H1 (cell line): Measurements from ENCODE around the gene FAM76A. TPM values are rescaled to one million over a fixed set of nuclear protein-coding genes. Genes with fewer than 3 reads are reported as not detected.

ENCODE experiments used
- KDM4A ChIP-seq: IDR thresholded peaks from one replicate; pipeline ENCODE4 v1.7.1; 2012; ENCODE audit warnings: low read depth, mild to moderate bottlenecking, moderate library complexity, low read length, inconsistent platforms; ENCODE audit not compliant: severe bottlenecking
- PHF8 ChIP-seq: fragments of 200-600 bp; sonication (generic); conservative IDR thresholded peaks from 2 replicates; pipeline ENCODE4 v1.7.1; 2012; ENCODE audit warnings: low read depth, mild to moderate bottlenecking, inconsistent platforms, low read length, moderate library complexity
- RFX5 ChIP-seq: IDR thresholded peaks from 2 replicates; pipeline ENCODE4 v1.6.1; 2011; ENCODE audit warnings: low read depth, low read length, improper control_type of control experiment, borderline replicate concordance
- RNF2 ChIP-seq: fragments of 200-900, 300-1000 bp; sonication (generic); IDR thresholded peaks from 2 replicates; pipeline ENCODE4 v1.7.1; 2016; ENCODE audit warnings: borderline replicate concordance, low read depth, mild to moderate bottlenecking, antibody characterized with exemption, low read length; ENCODE audit not compliant: poor library complexity, severe bottlenecking; ENCODE audit errors: missing control alignments
- SIRT6 ChIP-seq: IDR thresholded peaks from one replicate; pipeline ENCODE4 v1.7.1; 2012; ENCODE audit warnings: low read length, inconsistent platforms
- SP1 ChIP-seq: IDR thresholded peaks from 2 replicates; pipeline ENCODE4 v1.6.1; 2011; ENCODE audit warnings: low read depth, low read length
- TAF1 ChIP-seq: IDR thresholded peaks from 2 replicates; pipeline ENCODE4 v1.6.1; 2011; ENCODE audit warnings: mild to moderate bottlenecking, low read depth, low read length
- TAF7 ChIP-seq: optimal IDR thresholded peaks from 2 replicates; pipeline ENCODE3; 2011; ENCODE audit warnings: low read depth, mild to moderate bottlenecking, inconsistent platforms, low read length, moderate library complexity, borderline replicate concordance
- polyA plus RNA-seq, 7 experiments: library from polyadenylated mRNA; depleted of rRNA in 3 of 7; stranded (reverse) in 5 of 7; unstranded in 2 of 7; fragments of >200 nt in 5 of 7; fragments of 200-250 nt in 2 of 7; gene quantifications; 1 replicate in 5 of 7; 2 replicates in 1 of 7; 4 replicates in 1 of 7; pipeline versions ENCODE4 v1.2.1 to v1.2.3, GENCODE V29; 2011 to 2013; ENCODE audit warnings: missing spikeins in 2 of 7, mixed read lengths in 2 of 7
- total RNA-seq: library from RNA; stranded (reverse); fragmentation: NEBNext Ultra II Directional; extraction: Animal tissue kit (Norgen Biotek cat#: 25700); gene quantifications from 2 replicates; pipeline ENCODE4 v1.2.1, GENCODE V29; 2021
- TF ChIP-seq, protein P1 (sequence below), 3 experiments: IDR thresholded peaks; 1 replicate in 2 of 3; 2 replicates in 1 of 3; pipeline versions ENCODE4 v1.5.1 to v1.6.1; 2011; ENCODE audit warnings: low read length in 3 of 3, mild to moderate bottlenecking in 3 of 3, inconsistent platforms in 2 of 3, low read depth in 1 of 3, moderate library complexity in 1 of 3; ENCODE audit not compliant: insufficient read depth in 1 of 3; ENCODE audit errors: control extremely low read depth in 1 of 3

Gene FAM76A
- total and polyA plus RNA-seq, 2 of the 8 experiments (the other 6 are each of a cell fraction or from before 2014, with no cell fraction given), result 3.4 to 16.2 TPM

DNA sequence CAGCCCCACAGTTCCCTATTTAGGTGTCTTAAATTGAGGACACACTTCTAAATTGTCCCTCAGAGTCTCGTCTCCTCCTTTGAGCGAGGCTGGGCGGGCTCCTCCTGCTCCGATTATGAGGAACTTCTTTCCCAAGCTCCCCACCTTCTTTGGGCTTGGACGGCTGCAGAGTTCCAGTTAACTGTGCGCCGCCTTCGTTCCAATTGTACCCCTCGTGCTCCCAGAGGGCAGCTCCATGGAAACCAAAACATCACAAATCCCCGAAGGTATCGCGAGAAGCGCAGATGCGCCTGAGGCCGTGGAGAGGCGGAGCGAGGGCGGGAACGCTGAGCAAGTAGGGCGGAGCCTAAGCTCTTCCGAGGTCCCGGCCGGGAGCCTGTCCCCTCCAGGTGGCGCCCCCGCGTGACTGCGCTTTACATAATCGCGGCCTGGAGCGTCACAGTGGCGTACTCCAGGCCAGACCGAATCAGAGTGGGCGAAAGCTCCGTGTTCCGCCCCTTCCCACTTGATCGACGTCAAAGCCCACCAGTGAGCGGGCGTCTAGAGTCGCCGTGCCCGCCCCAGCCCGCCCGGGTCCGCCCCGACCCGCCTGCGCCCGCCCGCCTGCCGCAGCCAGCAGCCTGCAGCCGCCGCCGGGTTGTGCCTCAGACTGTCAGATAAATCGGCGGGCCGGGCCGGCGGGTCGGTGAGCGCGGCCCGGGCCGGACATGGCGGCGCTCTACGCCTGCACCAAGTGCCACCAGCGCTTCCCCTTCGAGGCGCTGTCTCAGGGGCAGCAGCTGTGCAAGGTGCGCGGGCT, at the start of gene FAM76A (continued):
- TF ChIP-seq KDM4A (peak; percentile 30), RFX5 (no peak), TAF1 (peak; percentile 81), TAF7 (peak; percentile 77), RNF2 (no peak), SIRT6 (no peak), PHF8 (peak; percentile 56; the same call in 1 of the 2 replicates), SP1 (peak; percentile 93)
- TF ChIP-seq, protein P1, sequence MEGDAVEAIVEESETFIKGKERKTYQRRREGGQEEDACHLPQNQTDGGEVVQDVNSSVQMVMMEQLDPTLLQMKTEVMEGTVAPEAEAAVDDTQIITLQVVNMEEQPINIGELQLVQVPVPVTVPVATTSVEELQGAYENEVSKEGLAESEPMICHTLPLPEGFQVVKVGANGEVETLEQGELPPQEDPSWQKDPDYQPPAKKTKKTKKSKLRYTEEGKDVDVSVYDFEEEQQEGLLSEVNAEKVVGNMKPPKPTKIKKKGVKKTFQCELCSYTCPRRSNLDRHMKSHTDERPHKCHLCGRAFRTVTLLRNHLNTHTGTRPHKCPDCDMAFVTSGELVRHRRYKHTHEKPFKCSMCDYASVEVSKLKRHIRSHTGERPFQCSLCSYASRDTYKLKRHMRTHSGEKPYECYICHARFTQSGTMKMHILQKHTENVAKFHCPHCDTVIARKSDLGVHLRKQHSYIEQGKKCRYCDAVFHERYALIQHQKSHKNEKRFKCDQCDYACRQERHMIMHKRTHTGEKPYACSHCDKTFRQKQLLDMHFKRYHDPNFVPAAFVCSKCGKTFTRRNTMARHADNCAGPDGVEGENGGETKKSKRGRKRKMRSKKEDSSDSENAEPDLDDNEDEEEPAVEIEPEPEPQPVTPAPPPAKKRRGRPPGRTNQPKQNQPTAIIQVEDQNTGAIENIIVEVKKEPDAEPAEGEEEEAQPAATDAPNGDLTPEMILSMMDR (IDR thresholded peaks at IDR 0.05; ENCODE audit: control extremely low read depth in 1 of 3, insufficient read depth in 1 of 3, low read depth in 1 of 3, low read length in 3 of 3), result peak in 2 of 3 experiments; percentile 33 to 53; a peak in 3 of 4 replicates
- TF ChIP-seq, all 59 proteins: peak for 24
